ENCODE data around the gene PLN.

PLN gene

DNA sequence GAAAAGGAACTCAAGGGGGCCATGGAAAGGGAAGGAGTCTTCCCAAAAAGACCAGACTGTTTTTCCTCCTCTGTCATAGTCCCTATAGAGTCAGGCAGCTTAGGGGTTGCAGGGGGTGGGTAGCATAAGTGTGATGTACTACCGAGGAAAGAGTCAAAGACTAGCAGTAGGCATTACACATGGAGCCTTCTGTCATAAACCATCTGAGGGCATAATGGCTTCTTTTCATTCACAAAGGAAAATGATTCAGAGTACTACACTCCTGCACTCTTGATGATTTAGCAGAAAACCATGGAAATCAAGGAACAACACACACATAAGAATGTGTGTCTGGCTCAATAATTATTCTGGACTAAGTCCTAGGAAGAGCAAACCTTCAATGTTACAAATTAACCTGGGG, 14.9 kb downstream of the PLN start:
- H3K9ac ChIP-seq (ENCODE audit: low read depth, low read length): no peak overlapping the region
- no peak overlapping the region for H3K4me3 ChIP-seq (ENCODE audit: low read length)
- H3K36me3 ChIP-seq (ENCODE audit: insufficient read depth, low read depth, low read length): no peaks in the 10 kb centered on the region
- H3K27me3 ChIP-seq (ENCODE audit: insufficient read depth, low read length): no peaks in the 10 kb centered on the region
- H3K9me3 ChIP-seq (ENCODE audit: insufficient read depth, low read depth, low read length): no peaks in the 10 kb centered on the region
- 0 out of 2 replicates have a peak, but pooled peaks cover 6% of the 10 kb centered on the region for H3K4me1 ChIP-seq (ENCODE audit: insufficient read depth, low read length)
- H3K27ac ChIP-seq (ENCODE audit: low read length): no peak overlapping the region

DNA sequence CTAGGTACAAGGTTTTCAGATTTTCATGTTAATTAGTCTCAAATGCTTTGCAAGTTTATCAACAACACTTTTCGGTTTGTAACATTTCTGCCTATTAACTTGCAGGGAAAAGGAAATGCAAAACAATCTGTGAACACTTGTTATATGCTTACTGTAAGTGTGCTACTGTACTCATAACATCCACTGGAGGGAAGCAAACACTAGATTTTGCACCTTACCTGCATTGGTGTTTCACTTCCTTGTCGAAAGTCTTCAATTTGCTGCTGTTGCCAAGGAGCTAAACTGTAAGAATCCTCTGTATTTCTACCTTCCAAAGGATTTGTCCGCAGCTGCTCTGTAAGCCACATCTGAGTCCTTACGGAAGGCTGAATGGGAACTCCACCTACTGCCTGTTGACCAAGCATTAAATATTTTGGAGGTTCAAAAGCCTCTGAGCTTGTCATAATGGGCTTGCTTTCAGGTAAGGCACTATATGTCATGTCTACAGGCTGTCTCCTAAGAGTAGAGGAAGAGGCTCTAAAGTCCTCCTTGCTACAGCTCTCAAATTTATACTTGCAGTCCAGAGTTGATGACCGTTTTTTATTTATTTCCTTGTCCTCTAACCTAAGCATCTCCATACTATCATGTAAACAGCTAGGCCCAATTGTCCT, 17.3 kb downstream of the PLN start:
- Histone ChIP-seq H3K9me3 (ENCODE audit: insufficient read depth, low read depth, low read length) (no peaks in the 10 kb centered on the region), H3K9ac (ENCODE audit: low read depth, low read length) (no peak overlapping the region), H3K4me1 (ENCODE audit: insufficient read depth, low read length) (0 out of 2 replicates have a peak, but pooled peaks cover 6% of the 10 kb centered on the region), H3K4me3 (ENCODE audit: low read length) (no peak overlapping the region), H3K36me3 (ENCODE audit: insufficient read depth, low read depth, low read length) (no peaks in the 10 kb centered on the region), H3K27me3 (ENCODE audit: insufficient read depth, low read length) (no peaks in the 10 kb centered on the region), H3K27ac (ENCODE audit: low read length) (no peak overlapping the region)

DNA sequence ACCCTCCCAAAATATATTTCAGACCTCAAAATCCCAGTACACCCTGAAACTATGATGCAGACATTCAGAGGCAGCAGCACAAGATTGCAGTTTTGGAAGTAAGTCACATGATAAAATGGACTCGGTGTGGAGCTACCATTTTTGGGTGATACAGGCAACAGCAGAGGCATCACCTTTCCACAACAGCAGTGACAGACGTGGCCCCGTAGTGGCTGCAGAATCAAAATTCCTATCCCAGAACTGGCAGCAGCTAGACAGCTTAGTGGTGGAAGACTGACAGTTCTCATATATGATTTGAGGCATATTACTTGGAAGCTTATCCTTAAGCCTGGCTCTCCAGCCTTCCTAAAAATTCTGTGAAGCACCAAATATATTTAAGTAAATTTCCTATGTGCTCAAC, 19.9 kb downstream of the PLN start:
- no peak overlapping the region for H3K27ac ChIP-seq (ENCODE audit: low read length)
- no peaks in the 10 kb centered on the region for H3K36me3 ChIP-seq (ENCODE audit: insufficient read depth, low read depth, low read length)
- 0 out of 2 replicates have a peak, but pooled peaks cover 6% of the 10 kb centered on the region for H3K4me1 ChIP-seq (ENCODE audit: insufficient read depth, low read length)
- H3K9me3 ChIP-seq (ENCODE audit: insufficient read depth, low read depth, low read length): no peaks in the 10 kb centered on the region
- H3K27me3 ChIP-seq (ENCODE audit: insufficient read depth, low read length): no peaks in the 10 kb centered on the region
- H3K4me3 ChIP-seq (ENCODE audit: low read length): no peak overlapping the region
- H3K9ac ChIP-seq (ENCODE audit: low read depth, low read length): no peak overlapping the region

DNA sequence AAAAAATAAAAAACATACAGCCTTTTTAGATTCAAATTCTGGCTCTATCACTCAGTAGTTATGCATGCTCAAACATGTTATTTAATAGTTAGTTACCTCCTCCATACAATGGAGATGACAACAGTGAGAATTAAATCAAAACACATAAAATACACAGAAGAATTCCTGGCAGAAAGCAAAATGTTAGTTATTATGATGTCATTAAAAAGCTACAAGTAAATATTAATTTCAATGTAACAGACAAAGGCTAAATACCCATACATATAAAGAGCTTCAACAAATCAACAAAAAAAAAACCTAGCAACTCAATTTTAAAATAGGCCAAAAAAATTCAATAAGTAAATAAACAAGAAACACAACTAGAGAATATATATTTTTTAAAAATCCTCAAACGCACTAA, 21.4 kb downstream of the PLN start:
- no peak overlapping the region for H3K4me3 ChIP-seq (ENCODE audit: low read length)
- peaks cover 5% of the 10 kb centered on the region; the same call in 1 of the 2 replicates for H3K36me3 ChIP-seq (ENCODE audit: insufficient read depth, low read depth, low read length)
- H3K27me3 ChIP-seq (ENCODE audit: insufficient read depth, low read length): no peaks in the 10 kb centered on the region
- 0 out of 2 replicates have a peak, but pooled peaks cover 6% of the 10 kb centered on the region for H3K4me1 ChIP-seq (ENCODE audit: insufficient read depth, low read length)
- H3K9me3 ChIP-seq (ENCODE audit: insufficient read depth, low read depth, low read length): peaks cover 12% of the 10 kb centered on the region
- no peak overlapping the region for H3K27ac ChIP-seq (ENCODE audit: low read length)
- H3K9ac ChIP-seq (ENCODE audit: low read depth, low read length): no peak overlapping the region

- Histone ChIP-seq H3K9ac (ENCODE audit: low read depth, low read length) (no peak overlapping the region), H3K27ac (ENCODE audit: low read length) (no peak overlapping the region), H3K27me3 (ENCODE audit: insufficient read depth, low read length) (no peaks in the 10 kb centered on the region), H3K4me1 (ENCODE audit: insufficient read depth, low read length) (no peaks in the 10 kb centered on the region), H3K9me3 (ENCODE audit: insufficient read depth, low read depth, low read length) (peaks cover 27% of the 10 kb centered on the region), H3K4me3 (ENCODE audit: low read length) (no peak overlapping the region), H3K36me3 (ENCODE audit: insufficient read depth, low read depth, low read length) (peaks cover 6% of the 10 kb centered on the region; the same call in 1 of the 2 replicates)
Observed at GRCh38 chr6:118571121-118571520, 23.0 kb downstream of the PLN start.

GRCh38 chr6:118574051-118574865, 26.2 kb downstream of the PLN start:
- Histone ChIP-seq H3K9me3 (ENCODE audit: insufficient read depth, low read depth, low read length) (peaks cover 55% of the 10 kb centered on the region), H3K9ac (ENCODE audit: low read depth, low read length) (no peak overlapping the region), H3K4me1 (ENCODE audit: insufficient read depth, low read length) (no peaks in the 10 kb centered on the region), H3K36me3 (ENCODE audit: insufficient read depth, low read depth, low read length) (peaks cover 6% of the 10 kb centered on the region; the same call in 1 of the 2 replicates), H3K27me3 (ENCODE audit: insufficient read depth, low read length) (no peaks in the 10 kb centered on the region), H3K27ac (ENCODE audit: low read length) (no peak overlapping the region), H3K4me3 (ENCODE audit: low read length) (no peak overlapping the region; the same call in 1 of the 2 replicates)

DNA sequence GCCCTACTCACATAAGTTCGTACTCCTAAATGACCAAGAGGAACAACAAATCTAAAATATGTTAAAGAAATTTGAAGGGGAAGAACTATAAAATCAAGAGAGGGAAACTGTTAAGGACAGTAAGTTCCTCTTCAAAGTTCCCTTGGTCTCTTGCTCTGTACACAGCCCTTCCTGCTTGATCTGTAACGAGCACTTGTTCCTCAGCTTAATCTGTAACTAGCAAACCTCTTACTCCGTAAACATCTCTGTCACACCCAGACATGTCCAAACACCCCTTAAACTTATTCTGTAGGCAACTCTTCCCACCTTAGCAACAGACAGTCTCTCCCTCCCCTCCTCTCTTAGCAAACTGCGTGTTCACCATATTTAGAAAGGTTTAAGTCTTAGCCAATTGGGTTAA, 29.9 kb downstream of the PLN start:
- Histone ChIP-seq H3K36me3 (ENCODE audit: insufficient read depth, low read depth, low read length) (peaks cover 6% of the 10 kb centered on the region; the same call in 1 of the 2 replicates), H3K9ac (ENCODE audit: low read depth, low read length) (no peak overlapping the region), H3K4me3 (ENCODE audit: low read length) (no peak overlapping the region), H3K4me1 (ENCODE audit: insufficient read depth, low read length) (no peaks in the 10 kb centered on the region), H3K27ac (ENCODE audit: low read length) (no peak overlapping the region), H3K27me3 (ENCODE audit: insufficient read depth, low read length) (no peaks in the 10 kb centered on the region), H3K9me3 (ENCODE audit: insufficient read depth, low read depth, low read length) (peaks cover 60% of the 10 kb centered on the region)

DNA sequence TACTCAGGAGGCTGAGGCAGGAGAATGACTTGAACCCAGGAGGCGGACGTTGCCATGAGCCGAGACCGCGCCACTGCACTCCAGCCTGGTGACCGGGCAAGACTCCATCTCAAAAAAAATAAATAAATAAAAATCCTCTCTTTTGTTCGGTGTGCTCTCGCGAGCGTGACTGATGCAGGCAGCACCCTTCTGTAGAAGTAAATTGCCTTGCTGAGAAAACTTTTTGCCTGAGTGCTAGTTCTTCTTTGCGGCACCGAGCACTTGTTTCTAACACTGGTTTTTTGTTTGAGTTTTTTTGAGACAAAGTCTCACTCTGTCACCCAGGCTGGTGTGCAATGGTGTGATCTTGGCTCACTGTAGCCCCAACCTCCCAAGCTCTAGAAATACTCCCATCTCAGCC, 30.5 kb downstream of the PLN start:
- Histone ChIP-seq H3K9me3 (ENCODE audit: insufficient read depth, low read depth, low read length) (peaks cover 57% of the 10 kb centered on the region), H3K27me3 (ENCODE audit: insufficient read depth, low read length) (no peaks in the 10 kb centered on the region), H3K9ac (ENCODE audit: low read depth, low read length) (no peak overlapping the region), H3K27ac (ENCODE audit: low read length) (no peak overlapping the region), H3K36me3 (ENCODE audit: insufficient read depth, low read depth, low read length) (peaks cover 6% of the 10 kb centered on the region; the same call in 1 of the 2 replicates), H3K4me1 (ENCODE audit: insufficient read depth, low read length) (no peaks in the 10 kb centered on the region), H3K4me3 (ENCODE audit: low read length) (no peak overlapping the region)

- no peak overlapping the region for H3K4me3 ChIP-seq (ENCODE audit: low read length)
- no peaks in the 10 kb centered on the region for H3K4me1 ChIP-seq (ENCODE audit: insufficient read depth, low read length)
- peaks cover 45% of the 10 kb centered on the region for H3K9me3 ChIP-seq (ENCODE audit: insufficient read depth, low read depth, low read length)
- no peaks in the 10 kb centered on the region for H3K36me3 ChIP-seq (ENCODE audit: insufficient read depth, low read depth, low read length)
- H3K27ac ChIP-seq (ENCODE audit: low read length): no peak overlapping the region
- no peak overlapping the region for H3K9ac ChIP-seq (ENCODE audit: low read depth, low read length)
- H3K27me3 ChIP-seq (ENCODE audit: insufficient read depth, low read length): no peaks in the 10 kb centered on the region
Observed at GRCh38 chr6:118579786-118580185, 31.7 kb downstream of the PLN start.

DNA sequence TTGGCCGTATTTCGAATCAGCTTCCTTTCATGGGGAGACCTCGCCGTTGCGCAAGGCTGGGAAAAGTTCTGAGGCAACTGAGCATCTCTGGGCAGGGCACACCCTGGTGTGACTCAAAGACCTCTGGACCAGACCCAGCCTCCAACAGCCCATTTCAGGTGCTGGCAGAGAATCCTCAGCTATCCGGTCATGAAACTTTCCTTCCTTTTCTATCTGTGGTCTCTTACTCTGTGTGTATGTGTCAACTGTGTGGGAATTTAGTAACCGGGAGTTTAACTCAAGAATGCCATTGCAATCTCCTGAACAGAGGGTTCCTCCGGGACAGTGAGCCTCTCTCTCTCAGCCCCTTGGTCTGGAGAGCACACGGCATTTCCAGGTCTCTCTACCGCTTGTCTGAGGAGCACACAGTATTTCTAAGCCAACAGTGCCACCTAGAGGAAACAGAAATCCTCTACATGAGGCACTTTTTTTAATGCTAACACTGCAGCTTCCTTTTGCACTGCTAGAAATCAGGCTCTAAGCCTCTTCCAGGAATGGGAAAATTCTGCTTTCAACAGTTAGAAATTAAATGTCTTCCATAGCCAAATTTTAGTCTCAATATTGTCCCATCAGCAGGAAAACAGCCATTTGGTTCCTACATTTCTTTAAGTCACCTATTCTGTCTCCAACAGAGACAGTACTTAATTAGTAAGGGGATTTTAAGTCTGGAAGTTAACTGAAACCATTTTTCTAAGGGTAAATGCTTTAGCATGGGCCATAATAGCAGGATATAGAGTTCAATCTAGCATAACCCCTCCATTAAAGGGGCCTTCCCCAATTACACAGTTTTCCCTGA, 32.7 kb downstream of the PLN start:
- H3K27ac ChIP-seq (ENCODE audit: low read length): no peak overlapping the region
- H3K9me3 ChIP-seq (ENCODE audit: insufficient read depth, low read depth, low read length): peaks cover 36% of the 10 kb centered on the region
- no peak overlapping the region for H3K4me3 ChIP-seq (ENCODE audit: low read length)

DNA sequence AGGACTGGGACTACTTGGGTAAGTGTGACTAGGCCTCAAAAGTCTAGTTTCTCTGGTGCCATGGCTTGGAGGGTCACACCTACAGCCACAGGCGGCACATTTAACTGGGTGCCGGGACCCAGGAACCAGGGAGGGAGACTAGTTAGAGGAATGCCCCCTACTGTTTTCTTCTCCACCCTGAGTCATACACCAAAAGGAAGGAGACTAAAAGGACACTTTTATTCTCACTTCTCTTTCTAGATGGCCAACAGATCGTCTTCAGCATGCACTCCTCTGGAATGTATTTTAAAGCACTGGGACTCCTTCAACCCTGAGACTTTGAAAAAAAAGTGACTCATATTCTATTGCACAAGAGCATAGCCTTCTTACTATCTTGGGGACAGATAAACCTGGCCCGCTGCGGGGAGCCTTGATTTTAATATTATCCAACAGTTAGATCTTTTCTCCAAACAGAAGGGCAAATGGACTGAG, 33.4 kb downstream of the PLN start:
- Histone ChIP-seq H3K4me1 (ENCODE audit: insufficient read depth, low read length) (no peaks in the 10 kb centered on the region), H3K27ac (ENCODE audit: low read length) (no peak overlapping the region), H3K4me3 (ENCODE audit: low read length) (no peak overlapping the region), H3K9me3 (ENCODE audit: insufficient read depth, low read depth, low read length) (peaks cover 28% of the 10 kb centered on the region), H3K9ac (ENCODE audit: low read depth, low read length) (no peak overlapping the region), H3K27me3 (ENCODE audit: insufficient read depth, low read length) (no peaks in the 10 kb centered on the region), H3K36me3 (ENCODE audit: insufficient read depth, low read depth, low read length) (no peaks in the 10 kb centered on the region)

More for the DNA sequence above, 32.7 kb downstream of the PLN start:
- H3K27me3 ChIP-seq (ENCODE audit: insufficient read depth, low read length): no peaks in the 10 kb centered on the region
- H3K4me1 ChIP-seq (ENCODE audit: insufficient read depth, low read length): no peaks in the 10 kb centered on the region
- H3K36me3 ChIP-seq (ENCODE audit: insufficient read depth, low read depth, low read length): no peaks in the 10 kb centered on the region
- H3K9ac ChIP-seq (ENCODE audit: low read depth, low read length): no peak overlapping the region

Measured in iPS-20b (cell line).